GM12878 (cell line): ENCODE data around the gene COQ5. TPM values are rescaled to one million over a fixed set of nuclear protein-coding genes. Genes with fewer than 3 reads are reported as not detected.

Experiments
- ATF7 ChIP-seq: fragments of 450-650 bp; IDR thresholded peaks from 2 replicates; pipeline ENCODE4 v1.6.1; 2016; ENCODE audit warnings: low read depth, mild to moderate bottlenecking
- EED ChIP-seq: sonication (generic); IDR thresholded peaks from 2 replicates; pipeline ENCODE4 v1.6.1; 2016; ENCODE audit warnings: antibody characterized with exemption, low read depth
- GABPA ChIP-seq: IDR thresholded peaks from 2 replicates; pipeline ENCODE4 v1.6.1; 2014; ENCODE audit warnings: antibody characterized with exemption, low read depth, mild to moderate bottlenecking, inconsistent platforms
- LARP7 ChIP-seq: fragments of 450-650 bp; IDR thresholded peaks from 2 replicates; pipeline ENCODE4 v1.6.1; 2017; ENCODE audit warnings: mild to moderate bottlenecking
- MEF2B ChIP-seq: fragments of 450-650 bp; IDR thresholded peaks from 2 replicates; pipeline ENCODE4 v1.6.1; 2018; ENCODE audit warnings: mild to moderate bottlenecking, moderate library complexity; ENCODE audit not compliant: partially characterized antibody, poor library complexity, severe bottlenecking
- MTA3 ChIP-seq: IDR thresholded peaks from 2 replicates; pipeline ENCODE4 v1.6.1; 2012; ENCODE audit warnings: low read length, inconsistent platforms, borderline replicate concordance
- MXI1 ChIP-seq: fragments of 150-350 bp; IDR thresholded peaks from 2 replicates; pipeline ENCODE4 v1.6.1; 2011; ENCODE audit warnings: low read depth, mild to moderate bottlenecking, inconsistent platforms, low read length, improper control_type of control experiment
- NFIC ChIP-seq: IDR thresholded peaks from 2 replicates; pipeline ENCODE4 v1.6.1; 2012; ENCODE audit warnings: low read depth, mild to moderate bottlenecking, inconsistent platforms, low read length, moderate library complexity
- NRF1 ChIP-seq: conservative IDR thresholded peaks from 2 replicates; pipeline ENCODE4 v1.6.1; 2011; ENCODE audit warnings: mild to moderate bottlenecking, low read depth, low read length, improper control_type of control experiment
- RBBP5 ChIP-seq: fragments of 200-600 bp; sonication (generic); conservative IDR thresholded peaks from 2 replicates; pipeline ENCODE4 v1.6.1; 2016
- SIN3A ChIP-seq: IDR thresholded peaks from 2 replicates; pipeline ENCODE4 v1.6.1; 2012; ENCODE audit warnings: low read depth, low read length, improper control_type of control experiment
- SRF ChIP-seq, 2 experiments: IDR thresholded peaks; 2 replicates each; pipeline ENCODE4 v1.6.1; 2011; ENCODE audit warnings: low read depth in 2 of 2, low read length in 2 of 2, mild to moderate bottlenecking in 1 of 2, moderate library complexity in 1 of 2
- YY1 ChIP-seq: IDR thresholded peaks from 2 replicates; pipeline ENCODE4 v1.6.1; 2011; ENCODE audit warnings: low read depth, mild to moderate bottlenecking, low read length
- ZNF24 ChIP-seq: fragments of 450-650 bp; IDR thresholded peaks from 2 replicates; pipeline ENCODE4 v1.6.1; 2017; ENCODE audit warnings: antibody characterized with exemption, mild to moderate bottlenecking
- polyA plus RNA-seq, 11 experiments: library from polyadenylated mRNA; depleted of rRNA in 4 of 11; unstranded in 6 of 11; stranded (reverse) in 5 of 11; fragments of >200 nt; fragmentation: Nextera tagmentation in 4 of 11; fragmentation: Illumina TruSeq in 1 of 11; extraction: Ambion mirVana in 4 of 11; extraction: Trizol in 1 of 11; gene quantifications; 1 replicate in 1 of 11; 2 replicates in 10 of 11; pipeline versions ENCODE4 v1.2.1 to v1.2.3, GENCODE V29; 2011 to 2016; ENCODE audit warnings: inconsistent platforms in 2 of 11, missing spikeins in 2 of 11, low read depth in 1 of 11
- total RNA-seq, 4 experiments: library from RNA; depleted of rRNA in 3 of 4; stranded (reverse); fragments of >200 nt in 3 of 4; fragmentation: Illumina TruSeq in 1 of 4; extraction: Trizol in 1 of 4; gene quantifications; 2 replicates each; pipeline versions ENCODE4 v1.2.1 to v1.2.3, GENCODE V29; 2013 to 2021
- TF ChIP-seq, protein P1 (sequence below): fragments of 450-650 bp; IDR thresholded peaks from 2 replicates; pipeline ENCODE4 v1.6.1; 2016; ENCODE audit warnings: mild to moderate bottlenecking, moderate library complexity, borderline replicate concordance
- TF ChIP-seq, protein P2 (sequence below): fragments of 450-650 bp; IDR thresholded peaks from 2 replicates; pipeline ENCODE4 v1.6.1; 2018; ENCODE audit warnings: mild to moderate bottlenecking, low read depth, moderate library complexity; ENCODE audit not compliant: partially characterized antibody
- TF ChIP-seq, protein P3 (sequence below): fragments of 450-650 bp; IDR thresholded peaks from 2 replicates; pipeline ENCODE4 v1.6.1; 2014; ENCODE audit warnings: mild to moderate bottlenecking
- TF ChIP-seq, protein P4 (sequence below): fragments of 450-650 bp; IDR thresholded peaks from 2 replicates; pipeline ENCODE4 v1.6.1; 2016; ENCODE audit warnings: mild to moderate bottlenecking
- TF ChIP-seq, protein P5 (sequence below): IDR thresholded peaks from 2 replicates; pipeline ENCODE4 v1.6.1; 2012; ENCODE audit warnings: low read depth, low read length, improper control_type of control experiment

Gene COQ5
- total and polyA plus RNA-seq, 10 of the 15 experiments (the other 5 are each of a cell fraction or from before 2014, with no cell fraction given): 24.8 to 69.3 (median 37.8) TPM

DNA sequence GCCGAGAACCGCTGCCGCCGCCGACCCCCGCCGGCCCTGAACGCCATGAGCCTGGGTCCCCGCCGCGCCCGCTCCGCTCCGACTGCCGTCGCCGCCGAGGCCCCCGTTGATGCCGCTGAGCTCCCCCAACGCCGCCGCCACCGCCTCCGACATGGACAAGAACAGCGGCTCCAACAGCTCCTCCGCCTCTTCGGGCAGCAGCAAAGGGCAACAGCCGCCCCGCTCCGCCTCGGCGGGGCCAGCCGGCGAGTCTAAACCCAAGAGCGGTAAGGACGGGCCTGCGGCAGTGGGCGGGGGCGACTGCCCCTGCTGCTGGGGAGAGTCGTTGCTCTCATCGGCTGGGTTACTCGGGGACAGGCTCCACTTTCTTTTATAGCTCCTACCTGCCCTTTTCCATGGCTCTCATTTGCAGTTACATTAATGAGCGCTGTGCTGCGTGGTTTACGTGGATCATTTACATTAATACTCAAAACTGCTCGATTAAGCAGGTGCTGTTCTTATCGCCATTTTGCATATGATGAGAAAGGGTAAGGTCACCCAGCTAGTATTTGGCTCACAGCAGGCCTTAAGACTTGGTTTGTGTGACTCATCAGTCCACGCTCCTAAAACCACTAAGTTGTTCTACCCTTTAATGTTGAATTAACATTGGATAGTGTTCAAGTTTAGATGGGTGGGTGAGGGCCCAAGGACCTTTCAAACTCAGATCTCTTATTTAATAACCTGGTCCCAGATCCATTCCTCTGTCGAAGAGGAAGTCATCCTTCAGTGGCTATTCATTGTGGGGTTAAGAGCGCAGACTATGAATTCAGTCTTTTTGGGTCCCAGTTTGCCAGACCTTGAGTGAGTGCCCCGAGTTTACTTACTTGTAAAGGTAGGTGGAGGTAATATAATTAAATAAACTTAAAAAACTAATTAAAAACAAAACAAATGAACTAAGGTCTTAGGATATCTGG is 6.0 kb upstream of the COQ5 start (continued):
- TF ChIP-seq, protein P1, sequence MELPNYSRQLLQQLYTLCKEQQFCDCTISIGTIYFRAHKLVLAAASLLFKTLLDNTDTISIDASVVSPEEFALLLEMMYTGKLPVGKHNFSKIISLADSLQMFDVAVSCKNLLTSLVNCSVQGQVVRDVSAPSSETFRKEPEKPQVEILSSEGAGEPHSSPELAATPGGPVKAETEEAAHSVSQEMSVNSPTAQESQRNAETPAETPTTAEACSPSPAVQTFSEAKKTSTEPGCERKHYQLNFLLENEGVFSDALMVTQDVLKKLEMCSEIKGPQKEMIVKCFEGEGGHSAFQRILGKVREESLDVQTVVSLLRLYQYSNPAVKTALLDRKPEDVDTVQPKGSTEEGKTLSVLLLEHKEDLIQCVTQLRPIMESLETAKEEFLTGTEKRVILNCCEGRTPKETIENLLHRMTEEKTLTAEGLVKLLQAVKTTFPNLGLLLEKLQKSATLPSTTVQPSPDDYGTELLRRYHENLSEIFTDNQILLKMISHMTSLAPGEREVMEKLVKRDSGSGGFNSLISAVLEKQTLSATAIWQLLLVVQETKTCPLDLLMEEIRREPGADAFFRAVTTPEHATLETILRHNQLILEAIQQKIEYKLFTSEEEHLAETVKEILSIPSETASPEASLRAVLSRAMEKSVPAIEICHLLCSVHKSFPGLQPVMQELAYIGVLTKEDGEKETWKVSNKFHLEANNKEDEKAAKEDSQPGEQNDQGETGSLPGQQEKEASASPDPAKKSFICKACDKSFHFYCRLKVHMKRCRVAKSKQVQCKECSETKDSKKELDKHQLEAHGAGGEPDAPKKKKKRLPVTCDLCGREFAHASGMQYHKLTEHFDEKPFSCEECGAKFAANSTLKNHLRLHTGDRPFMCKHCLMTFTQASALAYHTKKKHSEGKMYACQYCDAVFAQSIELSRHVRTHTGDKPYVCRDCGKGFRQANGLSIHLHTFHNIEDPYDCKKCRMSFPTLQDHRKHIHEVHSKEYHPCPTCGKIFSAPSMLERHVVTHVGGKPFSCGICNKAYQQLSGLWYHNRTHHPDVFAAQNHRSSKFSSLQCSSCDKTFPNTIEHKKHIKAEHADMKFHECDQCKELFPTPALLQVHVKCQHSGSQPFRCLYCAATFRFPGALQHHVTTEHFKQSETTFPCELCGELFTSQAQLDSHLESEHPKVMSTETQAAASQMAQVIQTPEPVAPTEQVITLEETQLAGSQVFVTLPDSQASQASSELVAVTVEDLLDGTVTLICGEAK: no peak
- TF ChIP-seq ZNF24 (no peak), ATF7 (no peak), NRF1 (no peak), RBBP5 (no peak), EED (no peak), MEF2B (no peak), SIN3A (0 out of 2 replicates have a peak, but pooled peaks have one; percentile 19), LARP7 (peak; percentile 69; the same call in 1 of the 2 replicates), YY1 (no peak), GABPA (no peak), MTA3 (no peak), NFIC (no peak), MXI1 (no peak), SRF (IDR thresholded peaks at IDR 0.05; ENCODE audit: low read depth in 2 of 2, low read length in 2 of 2) (no peak)
- TF ChIP-seq, protein P2, sequence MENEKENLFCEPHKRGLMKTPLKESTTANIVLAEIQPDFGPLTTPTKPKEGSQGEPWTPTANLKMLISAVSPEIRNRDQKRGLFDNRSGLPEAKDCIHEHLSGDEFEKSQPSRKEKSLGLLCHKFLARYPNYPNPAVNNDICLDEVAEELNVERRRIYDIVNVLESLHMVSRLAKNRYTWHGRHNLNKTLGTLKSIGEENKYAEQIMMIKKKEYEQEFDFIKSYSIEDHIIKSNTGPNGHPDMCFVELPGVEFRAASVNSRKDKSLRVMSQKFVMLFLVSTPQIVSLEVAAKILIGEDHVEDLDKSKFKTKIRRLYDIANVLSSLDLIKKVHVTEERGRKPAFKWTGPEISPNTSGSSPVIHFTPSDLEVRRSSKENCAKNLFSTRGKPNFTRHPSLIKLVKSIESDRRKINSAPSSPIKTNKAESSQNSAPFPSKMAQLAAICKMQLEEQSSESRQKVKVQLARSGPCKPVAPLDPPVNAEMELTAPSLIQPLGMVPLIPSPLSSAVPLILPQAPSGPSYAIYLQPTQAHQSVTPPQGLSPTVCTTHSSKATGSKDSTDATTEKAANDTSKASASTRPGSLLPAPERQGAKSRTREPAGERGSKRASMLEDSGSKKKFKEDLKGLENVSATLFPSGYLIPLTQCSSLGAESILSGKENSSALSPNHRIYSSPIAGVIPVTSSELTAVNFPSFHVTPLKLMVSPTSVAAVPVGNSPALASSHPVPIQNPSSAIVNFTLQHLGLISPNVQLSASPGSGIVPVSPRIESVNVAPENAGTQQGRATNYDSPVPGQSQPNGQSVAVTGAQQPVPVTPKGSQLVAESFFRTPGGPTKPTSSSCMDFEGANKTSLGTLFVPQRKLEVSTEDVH: no peak
- TF ChIP-seq, protein P3, sequence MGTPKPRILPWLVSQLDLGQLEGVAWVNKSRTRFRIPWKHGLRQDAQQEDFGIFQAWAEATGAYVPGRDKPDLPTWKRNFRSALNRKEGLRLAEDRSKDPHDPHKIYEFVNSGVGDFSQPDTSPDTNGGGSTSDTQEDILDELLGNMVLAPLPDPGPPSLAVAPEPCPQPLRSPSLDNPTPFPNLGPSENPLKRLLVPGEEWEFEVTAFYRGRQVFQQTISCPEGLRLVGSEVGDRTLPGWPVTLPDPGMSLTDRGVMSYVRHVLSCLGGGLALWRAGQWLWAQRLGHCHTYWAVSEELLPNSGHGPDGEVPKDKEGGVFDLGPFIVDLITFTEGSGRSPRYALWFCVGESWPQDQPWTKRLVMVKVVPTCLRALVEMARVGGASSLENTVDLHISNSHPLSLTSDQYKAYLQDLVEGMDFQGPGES: no peak
- TF ChIP-seq, protein P4, sequence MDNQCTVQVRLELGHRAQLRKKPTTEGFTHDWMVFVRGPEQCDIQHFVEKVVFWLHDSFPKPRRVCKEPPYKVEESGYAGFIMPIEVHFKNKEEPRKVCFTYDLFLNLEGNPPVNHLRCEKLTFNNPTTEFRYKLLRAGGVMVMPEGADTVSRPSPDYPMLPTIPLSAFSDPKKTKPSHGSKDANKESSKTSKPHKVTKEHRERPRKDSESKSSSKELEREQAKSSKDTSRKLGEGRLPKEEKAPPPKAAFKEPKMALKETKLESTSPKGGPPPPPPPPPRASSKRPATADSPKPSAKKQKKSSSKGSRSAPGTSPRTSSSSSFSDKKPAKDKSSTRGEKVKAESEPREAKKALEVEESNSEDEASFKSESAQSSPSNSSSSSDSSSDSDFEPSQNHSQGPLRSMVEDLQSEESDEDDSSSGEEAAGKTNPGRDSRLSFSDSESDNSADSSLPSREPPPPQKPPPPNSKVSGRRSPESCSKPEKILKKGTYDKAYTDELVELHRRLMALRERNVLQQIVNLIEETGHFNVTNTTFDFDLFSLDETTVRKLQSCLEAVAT: no peak
- TF ChIP-seq, protein P5, sequence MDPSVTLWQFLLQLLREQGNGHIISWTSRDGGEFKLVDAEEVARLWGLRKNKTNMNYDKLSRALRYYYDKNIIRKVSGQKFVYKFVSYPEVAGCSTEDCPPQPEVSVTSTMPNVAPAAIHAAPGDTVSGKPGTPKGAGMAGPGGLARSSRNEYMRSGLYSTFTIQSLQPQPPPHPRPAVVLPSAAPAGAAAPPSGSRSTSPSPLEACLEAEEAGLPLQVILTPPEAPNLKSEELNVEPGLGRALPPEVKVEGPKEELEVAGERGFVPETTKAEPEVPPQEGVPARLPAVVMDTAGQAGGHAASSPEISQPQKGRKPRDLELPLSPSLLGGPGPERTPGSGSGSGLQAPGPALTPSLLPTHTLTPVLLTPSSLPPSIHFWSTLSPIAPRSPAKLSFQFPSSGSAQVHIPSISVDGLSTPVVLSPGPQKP: no peak
